GM18508 (cell line): ENCODE measurements around the gene PNPLA2.

Experiments used
- ATAC-seq: cut with Tn5 transposase; IDR thresholded peaks from one replicate; pipeline ENCODE4 v1.9.1; 2021; ENCODE audit warnings: moderate number of reproducible peaks; ENCODE audit not compliant: insufficient read depth, unreplicated experiment

The PNPLA2 gene

DNA sequence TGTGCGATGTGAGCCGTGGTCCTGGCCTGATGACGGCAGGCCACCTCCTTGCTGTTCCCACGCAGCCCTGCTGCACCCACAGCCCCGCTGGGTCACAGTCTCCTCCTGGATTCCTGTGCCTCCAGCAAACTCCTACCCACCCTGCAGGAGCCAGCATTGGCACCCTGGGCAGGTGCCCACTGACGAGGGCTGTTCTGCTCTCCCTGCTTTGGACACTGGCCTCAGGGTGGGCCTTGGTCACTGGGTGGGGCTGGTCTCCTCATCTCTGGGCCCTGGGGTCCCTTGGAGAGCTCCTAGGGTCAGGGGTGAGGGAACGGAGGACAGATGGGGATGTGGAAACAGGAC, 36.6 kb downstream of the PNPLA2 start:
- no peak for ATAC-seq

DNA sequence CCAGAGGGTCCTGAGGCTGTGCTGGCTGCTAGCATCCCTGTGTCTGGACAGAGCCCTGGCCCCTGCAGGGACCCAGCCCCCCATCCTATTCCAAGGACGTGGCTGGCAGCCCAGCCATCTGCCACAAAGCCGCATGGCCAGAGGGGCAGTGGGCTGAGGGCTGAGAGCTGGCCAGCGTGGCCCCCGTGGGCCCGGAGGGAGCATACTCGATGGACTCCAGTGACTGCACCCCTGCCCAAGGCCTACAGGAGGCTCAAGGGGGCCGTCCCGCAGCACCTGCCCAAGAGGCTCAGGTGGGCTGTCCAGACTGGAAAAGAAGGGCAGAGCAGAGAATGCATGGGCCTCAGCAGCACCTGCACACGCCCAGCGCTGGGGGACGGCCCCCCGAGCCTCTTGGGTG, 37.1 kb downstream of the PNPLA2 start:
- no peak for ATAC-seq

DNA sequence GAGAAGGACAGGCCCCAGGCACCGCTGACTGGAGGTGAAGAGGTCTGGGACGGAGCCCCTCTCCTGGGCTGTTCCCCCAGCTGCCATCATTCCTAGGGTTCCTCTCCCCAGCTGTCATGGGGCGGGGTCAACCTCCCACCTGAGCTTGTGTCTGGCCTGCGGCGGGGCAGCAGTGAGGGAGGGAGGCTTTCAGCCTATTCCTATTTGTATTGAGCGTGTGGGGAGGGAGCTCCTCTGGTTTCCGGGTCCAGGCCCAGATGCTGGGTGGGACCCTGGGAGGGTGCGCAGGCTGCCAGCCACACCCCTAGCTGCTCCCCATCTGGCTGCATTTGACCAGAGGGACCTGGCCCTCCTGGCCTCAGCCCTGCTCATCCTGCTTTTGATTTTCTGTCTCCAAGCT, 37.7 kb downstream of the PNPLA2 start:
- ATAC-seq = no peak

DNA sequence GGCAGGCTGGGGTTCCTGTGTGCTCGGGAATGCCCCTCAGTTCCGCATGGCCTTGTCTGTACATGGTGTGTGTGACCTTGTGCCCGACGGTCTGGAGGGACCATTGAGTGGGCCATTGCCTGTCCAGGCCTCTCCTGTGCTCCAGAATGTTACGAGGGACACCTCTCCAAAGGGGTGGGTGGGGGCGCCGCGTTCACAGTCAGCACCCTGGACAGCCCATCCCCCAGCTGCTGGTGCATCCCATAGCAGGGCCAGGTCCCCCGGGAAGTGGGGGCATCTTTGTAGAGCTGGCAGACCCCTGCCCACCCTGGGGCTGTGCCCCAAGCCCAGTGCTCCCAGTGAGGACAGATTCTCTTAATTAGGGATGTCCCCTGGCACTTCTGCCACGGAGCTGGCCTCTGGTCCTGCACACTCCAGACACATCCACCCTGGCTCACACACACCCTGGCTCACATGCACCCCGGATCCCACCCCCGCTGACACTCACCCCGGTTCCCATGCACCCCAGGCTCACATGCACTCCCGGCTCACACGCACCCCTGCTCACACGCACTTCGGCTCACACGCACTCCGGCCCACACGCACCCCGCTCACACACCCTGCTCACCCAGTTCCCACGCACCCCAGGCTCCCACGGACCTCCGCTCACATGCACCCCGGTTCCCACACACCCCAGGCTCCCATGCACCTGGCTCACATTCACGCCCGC, 39.5 kb downstream of the PNPLA2 start:
- ATAC-seq = no peak

DNA sequence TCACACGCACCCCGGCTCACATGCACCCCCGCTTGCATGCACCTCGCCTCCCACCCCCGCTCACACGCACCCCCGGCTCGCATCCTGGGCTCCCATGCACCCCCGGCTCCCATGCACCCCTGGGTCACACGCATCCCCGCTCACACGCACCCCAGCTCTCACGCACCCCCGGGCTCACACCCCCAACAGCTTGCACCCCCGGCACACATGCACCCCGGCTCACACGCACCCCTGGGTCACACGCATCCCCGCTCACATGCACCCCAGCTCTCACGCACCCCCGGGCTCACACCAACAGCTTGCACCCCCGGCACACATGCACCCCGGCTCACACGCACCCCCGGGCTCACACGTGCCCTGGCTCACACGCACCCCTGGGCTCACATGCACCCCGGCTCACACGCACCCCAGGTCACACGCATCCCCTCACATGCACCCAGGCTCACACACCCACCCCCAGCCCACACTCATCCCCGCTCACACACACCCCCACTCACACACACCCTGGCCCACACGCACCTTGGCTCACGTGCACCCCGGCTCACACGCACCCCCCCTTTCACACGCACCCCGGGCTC, 40.1 kb downstream of the PNPLA2 start:
- no peak for ATAC-seq

DNA sequence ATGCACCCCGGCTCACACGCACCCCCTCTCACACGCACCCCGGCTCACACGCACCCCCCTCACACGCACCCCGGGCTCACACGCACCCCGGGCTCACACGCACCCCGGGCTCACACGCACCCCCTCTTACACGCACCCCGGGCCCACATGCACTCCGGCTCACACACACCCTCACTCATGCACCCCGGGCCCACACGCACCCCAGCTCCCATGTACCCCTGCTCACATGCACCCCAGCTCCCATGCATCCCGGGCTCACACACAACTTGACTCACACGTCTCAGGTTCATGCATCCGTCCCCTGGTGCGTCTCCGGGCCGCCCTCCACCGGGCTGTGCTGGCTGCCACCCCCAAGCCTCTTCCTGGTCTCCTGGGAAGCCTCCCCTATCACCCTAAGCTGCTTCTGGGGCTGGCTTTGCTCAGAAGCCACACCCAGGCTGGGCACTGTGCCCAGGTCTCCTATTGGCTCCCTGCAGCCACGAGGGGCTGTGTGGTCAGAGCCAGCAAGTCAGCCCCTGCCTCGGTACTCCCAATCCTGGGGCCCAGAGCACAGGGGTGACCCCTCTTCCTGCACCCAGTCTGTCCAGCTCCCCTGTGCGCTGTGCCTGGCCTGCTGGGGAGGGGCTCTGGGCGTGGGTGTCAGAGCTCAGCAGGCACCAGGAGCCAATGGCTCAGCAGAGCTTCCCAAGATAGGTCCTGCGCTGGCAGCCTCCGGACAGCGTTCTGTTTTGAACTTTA, 40.8 kb downstream of the PNPLA2 start:
- no peak for ATAC-seq

DNA sequence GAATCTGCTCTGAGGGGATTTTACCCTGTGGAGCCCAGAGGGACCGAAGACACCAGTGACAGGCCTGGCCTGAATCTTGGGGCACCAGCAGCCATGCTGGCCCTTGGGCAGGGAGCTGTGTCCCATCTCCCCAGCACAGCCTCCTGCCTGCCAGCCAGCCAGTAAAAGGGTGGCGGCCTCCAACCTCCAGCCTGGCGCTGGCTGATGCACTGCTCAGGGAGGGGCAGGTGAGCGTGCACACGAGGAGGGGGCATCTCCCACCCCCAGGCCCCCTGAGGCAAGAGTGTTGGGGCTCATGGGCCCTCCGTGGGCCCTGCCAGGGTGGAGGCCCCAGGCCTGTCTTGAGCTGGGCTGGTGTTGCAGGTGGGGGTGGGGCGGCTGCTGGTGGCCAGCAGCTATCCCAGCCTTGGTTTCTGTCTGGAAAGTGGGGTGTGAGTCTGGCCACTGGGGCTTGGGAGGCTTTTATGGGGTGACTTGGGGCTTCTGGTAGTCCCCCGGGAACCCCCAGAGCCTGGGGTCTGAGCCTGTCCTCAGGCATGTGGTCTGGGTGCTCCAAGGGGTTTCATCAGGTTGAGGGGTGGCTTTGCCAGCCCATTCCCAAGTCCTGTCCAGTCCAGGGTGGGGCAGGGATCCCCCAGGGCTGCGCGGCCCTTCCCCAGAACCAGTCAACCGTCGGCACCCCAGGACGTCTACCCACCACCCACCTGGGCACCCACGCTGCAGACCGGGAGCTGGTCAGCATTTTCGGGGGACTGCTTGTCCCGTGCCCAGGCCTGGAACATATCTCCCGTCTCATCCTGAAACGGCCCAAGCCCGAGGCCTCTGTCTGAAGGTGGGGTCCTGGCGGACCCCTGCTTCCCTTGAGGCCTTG, 41.8 kb downstream of the PNPLA2 start:
- ATAC-seq = no peak

DNA sequence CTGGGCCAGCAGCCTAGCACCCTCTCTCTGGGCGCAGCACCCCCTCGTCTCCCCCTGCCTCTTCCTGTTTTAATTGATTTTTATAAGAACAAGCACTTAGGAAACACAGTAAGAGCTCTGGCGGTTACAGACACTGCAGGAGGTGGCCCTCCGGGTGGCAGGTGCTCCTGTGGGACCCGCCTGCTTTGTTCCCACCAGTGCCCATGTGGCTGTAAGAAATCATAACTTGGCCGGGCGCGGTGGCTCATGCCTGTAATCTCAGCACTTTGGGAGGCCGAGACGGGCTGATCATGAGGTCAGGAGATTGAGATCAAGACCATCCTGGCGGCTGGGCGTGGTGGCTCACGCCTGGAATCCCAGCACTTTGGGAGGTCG, 42.4 kb downstream of the PNPLA2 start:
- no peak for ATAC-seq

DNA sequence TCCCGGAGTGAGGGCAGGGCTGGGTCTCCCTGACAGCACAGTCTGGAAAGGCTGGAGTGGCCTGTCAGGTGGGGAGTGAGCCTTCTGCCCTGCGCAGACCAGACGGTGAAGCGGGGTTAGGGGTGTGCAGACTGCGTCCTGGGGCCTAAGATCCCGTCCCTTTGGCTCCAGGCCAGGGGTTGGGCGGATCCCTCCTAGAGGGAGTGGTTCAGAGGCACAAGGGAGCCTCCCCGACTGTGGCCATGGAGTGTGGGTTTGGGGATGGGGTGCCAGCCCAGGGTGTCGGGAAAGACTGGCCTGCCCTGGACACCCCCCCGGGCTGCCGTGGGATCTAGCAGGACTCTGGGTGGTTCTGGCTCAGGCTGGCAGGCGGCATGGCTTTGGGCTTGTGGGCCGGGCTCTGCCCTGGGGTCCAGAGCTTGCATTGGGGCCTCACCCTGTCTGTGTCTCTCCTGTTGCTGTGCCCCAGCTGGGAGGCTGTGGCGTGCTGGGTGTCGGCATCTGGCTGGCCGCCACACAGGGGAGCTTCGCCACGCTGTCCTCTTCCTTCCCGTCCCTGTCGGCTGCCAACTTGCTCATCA, 43.5 kb downstream of the PNPLA2 start:
- ATAC-seq = no peak

DNA sequence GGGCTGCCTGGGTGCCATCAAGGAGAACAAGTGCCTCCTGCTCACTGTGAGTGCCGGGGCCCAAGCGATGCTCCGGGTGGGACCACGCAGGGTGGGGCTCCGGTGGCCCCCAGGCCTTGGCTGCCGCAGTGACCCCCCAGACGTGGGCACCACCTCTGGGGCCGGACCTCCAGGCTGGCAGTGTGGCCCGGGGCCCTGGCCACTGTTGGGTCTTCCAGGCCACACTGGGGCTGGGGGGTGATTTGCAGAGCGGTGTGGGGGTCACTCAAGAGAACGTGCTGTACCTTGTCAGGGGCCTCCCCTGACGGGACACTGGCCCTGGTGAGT, 43.9 kb downstream of the PNPLA2 start:
- ATAC-seq = no peak

DNA sequence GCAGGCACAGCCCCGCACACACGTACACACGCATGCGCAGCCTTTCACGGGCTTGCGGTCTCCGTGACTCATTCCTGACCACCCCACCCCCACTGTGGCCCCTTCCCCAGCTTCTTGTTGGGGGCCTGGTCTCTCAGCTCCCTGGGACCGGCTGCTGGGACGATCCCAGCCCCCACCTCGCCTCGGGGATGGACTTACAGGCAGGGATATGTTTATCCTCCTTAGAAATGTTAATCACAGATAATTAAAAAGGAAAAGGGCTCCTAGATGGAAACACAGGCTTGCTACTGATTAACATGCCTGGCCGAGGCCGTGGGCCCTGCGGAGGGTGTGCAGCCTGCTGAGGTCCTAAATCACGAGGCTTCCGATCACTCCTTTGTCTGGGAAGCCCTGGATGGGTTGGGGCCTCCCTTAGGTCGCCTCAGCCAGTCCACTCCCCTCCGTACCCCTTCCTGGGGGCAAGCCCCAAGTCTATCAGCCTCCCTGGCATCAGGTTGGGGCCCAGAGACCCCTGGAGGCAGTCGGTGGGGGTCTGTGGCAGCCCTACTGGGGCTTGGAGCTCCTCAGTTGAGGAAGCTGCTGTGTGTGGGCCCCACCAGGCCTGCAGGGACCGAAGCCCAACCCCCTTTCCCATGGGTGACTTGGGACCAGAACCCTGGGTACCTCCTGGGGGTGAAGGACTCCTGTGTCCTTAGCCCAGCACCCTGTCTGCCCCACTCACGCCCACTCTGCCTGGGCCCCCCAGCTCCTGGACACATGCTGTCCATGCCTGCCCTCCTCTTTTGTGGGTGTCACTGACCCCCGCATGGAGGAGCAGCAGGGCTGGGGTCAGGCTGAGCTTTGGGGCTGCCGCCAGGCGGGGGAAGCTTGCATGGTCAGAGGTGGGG, 44.6 kb downstream of the PNPLA2 start:
- ATAC-seq = no peak

DNA sequence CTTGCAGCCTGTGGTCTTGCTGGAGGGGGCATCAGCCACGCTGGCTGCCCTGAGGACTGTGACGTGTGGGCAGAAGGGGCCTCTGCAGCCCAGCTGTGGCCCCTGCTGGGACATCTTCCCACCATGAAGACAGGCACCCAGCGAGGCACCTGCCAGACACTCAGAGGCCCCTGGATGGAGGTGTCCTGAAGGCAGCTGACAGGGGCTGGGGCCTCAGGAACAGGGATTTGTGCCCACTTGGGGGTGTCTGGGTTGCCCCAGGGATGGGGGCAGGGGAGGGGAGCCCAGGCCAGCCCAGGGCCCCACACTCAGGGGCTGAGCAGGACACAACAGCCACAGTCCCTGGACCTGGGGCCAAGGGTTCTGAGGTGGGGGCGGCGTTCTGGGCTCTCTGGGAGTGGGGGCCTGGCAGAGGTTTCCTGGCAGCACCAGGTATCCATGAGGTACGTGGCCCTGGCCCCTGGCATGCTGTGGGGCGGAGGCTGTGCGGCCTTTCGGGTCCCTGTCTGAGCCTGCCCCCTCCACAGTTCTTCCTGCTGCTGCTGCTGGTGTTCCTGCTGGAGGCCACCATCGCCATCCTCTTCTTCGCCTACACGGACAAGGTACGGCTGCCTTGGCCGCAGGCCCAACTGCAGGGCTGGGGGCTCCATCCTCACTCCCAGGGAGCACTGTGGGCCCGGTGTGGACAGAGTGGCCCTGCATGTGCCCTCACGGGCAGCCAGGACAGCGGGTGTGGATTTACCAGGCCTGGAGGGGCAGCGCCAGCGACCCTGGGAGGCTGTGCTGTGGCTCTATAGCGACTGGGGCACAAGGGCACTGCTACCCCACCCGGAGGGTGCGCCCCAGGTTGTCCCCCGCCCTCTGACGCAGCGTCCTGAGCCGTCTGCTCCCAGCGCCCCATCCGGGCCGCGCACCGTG, 45.5 kb downstream of the PNPLA2 start:
- no peak for ATAC-seq

DNA sequence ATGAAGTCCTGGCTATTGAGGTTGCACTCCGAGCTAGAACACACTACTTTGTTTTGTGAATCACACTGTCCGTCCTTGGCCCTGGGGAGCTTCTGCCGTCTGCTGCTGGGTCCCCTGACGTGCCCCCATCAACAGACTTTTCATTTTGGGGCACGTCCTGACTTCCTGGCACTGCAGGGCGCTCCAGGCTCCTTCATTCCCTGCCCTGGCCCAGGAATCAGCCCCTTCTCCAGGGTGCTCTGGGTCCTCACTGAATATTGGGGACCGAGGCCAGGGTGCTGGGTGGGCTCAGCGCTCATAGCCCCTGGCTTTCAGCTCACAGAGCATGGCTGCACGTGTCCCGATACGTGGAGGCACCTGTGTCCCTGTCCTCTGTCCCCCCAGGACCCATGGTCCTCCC, 46.2 kb downstream of the PNPLA2 start:
- no peak for ATAC-seq

DNA sequence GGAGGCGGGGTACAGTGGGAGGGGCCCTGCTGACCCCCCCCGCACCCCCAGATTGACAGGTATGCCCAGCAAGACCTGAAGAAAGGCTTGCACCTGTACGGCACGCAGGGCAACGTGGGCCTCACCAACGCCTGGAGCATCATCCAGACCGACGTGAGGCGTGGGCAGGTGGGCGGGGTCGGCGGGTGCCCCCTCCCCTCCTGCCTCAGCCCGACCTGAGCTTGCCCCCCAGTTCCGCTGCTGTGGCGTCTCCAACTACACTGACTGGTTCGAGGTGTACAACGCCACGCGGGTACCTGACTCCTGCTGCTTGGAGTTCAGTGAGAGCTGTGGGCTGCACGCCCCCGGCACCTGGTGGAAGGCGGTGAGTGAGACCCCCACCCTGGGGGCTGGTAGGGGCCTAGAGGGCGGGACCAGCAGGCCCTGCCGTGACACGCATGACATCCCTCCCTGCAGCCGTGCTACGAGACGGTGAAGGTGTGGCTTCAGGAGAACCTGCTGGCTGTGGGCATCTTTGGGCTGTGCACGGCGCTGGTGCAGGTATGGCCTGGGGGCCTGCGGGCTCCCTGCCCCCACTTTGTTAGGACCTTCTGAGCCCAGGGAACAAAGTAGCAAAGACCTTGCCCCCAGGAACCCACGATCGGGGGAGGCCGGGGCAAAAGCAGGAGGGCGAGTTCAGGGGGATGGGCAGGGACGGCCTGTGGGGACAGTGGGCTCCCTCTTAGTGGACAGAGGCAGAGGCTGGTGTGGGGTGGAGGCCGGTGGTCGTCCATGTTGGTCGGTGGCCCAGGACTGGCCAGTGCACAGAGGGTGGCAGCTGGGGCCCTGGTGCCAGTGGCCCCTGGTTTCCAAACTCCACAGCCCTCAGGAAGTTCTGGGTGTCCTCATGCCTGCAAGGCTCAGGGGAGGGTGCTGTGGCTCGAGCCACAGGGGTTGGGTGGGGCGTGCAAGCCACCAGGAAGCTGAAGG, 47.0 kb downstream of the PNPLA2 start:
- ATAC-seq = no peak

DNA sequence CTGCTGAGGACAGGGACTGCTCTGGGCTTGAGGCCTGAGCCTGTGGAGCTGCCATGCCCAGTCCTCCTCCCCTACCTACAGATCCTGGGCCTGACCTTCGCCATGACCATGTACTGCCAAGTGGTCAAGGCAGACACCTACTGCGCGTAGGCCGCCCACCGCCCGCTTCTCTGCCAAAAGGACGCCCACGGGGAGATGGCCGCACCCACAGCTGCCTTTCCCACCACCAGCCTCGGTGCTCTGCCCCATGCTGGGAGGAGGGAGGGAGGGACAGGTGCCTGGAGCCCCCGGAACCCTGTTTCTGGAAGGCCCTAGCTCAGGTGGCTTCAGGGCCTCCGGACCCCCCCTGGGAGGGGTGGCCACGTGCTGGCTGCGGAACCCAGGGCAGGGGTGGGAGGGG, 47.8 kb downstream of the PNPLA2 start:
- ATAC-seq = no peak

DNA sequence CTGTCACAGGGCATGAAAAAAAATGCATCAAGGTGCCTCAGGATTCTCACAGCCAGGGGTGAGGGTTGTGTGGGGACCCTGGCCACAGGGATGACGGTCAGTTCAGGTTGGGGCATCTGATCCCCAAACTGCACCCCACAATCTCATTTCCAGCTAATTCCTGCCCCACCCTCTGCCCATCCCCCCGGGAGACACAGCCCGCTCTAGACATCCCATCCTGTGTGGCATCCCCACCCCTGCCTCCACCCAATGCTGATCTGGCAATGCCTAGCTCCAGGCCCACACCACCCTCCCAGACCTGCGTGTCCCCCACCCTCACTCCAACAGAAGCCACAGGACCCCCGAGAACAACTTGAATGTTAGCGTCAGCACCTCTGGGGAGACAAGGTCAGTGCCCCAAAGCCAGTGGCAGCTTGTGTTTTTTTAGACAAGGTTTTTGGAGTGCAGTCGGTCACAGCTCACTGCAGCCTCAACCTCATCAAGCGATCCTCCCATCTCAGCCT, 49.2 kb downstream of the PNPLA2 start:
- no peak for ATAC-seq

DNA sequence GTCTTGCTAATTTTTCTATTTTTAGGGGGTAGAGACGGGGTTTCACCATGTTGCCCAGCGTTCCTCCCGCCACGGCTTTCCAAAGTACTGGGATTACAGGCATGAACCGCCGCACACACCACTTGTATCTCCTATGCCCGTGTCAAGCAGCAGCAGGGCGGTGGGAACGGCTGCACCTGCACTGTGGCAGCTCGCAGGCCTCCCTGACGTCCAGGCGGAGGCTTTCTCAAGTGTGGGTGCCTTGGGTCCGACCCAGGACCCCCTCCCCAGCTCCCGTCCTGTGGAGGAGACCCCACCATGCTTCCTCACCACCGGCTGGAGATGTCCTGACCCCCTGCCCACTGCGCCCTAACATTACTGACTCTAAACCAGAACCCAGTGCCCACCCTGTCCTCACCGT, 49.7 kb downstream of the PNPLA2 start:
- no peak for ATAC-seq
